ENCODE data around the gene GRK5.

The GRK5 gene

GRCh38 chr10:119442758-119443060 lies 235.3 kb downstream of the GRK5 start:
- Histone ChIP-seq H3K4me3 (no peak overlapping the region), H3K9me3 (ENCODE audit: low read depth, low read length) (no peaks in the 10 kb centered on the region), H3K9ac (ENCODE audit: insufficient read length) (no peak overlapping the region), H3K27ac (no peak overlapping the region), H3K36me3 (ENCODE audit: insufficient read depth, low read length) (no peaks in the 10 kb centered on the region)
- no peak for DNase-seq (ENCODE audit: low read depth, low spot score)
- TF ChIP-seq FOXP2 (optimal IDR thresholded peaks at IDR 0.05; ENCODE audit: control extremely low read depth, extremely low read length, insufficient read depth) (no peak), POLR2AphosphoS5 (IDR thresholded peaks at IDR 0.05; ENCODE audit: borderline replicate concordance, low read depth, low read length) (no peak), EZH2 (IDR thresholded peaks at IDR 0.05) (no peak)

GRCh38 chr10:119443441-119443840 lies 236.1 kb downstream of the GRK5 start:
- DNase-seq (ENCODE audit: low read depth, low spot score): no peak
- TF ChIP-seq FOXP2 (optimal IDR thresholded peaks at IDR 0.05; ENCODE audit: control extremely low read depth, extremely low read length, insufficient read depth): no peak
- no peak for TF ChIP-seq POLR2AphosphoS5 (IDR thresholded peaks at IDR 0.05; ENCODE audit: borderline replicate concordance, low read depth, low read length)
- no peak for TF ChIP-seq EZH2 (IDR thresholded peaks at IDR 0.05)
- no peak overlapping the region for H3K27ac ChIP-seq

GRCh38 chr10:119443970-119444660 lies 236.7 kb downstream of the GRK5 start:
- no peak for DNase-seq (ENCODE audit: low read depth, low spot score)
- H3K4me3 ChIP-seq: no peak overlapping the region
- no peak overlapping the region for H3K27ac ChIP-seq
- no peaks in the 10 kb centered on the region for H3K9me3 ChIP-seq (ENCODE audit: low read depth, low read length)
- H3K9ac ChIP-seq (ENCODE audit: insufficient read length): no peak overlapping the region
- H3K36me3 ChIP-seq (ENCODE audit: insufficient read depth, low read length): no peaks in the 10 kb centered on the region
- TF ChIP-seq POLR2AphosphoS5 (IDR thresholded peaks at IDR 0.05; ENCODE audit: borderline replicate concordance, low read depth, low read length): no peak
- no peak for TF ChIP-seq EZH2 (IDR thresholded peaks at IDR 0.05)
- no peak for TF ChIP-seq FOXP2 (optimal IDR thresholded peaks at IDR 0.05; ENCODE audit: control extremely low read depth, extremely low read length, insufficient read depth)

More at GRCh38 chr10:119443441-119443840, 236.1 kb downstream of the GRK5 start:
- Histone ChIP-seq H3K9ac (ENCODE audit: insufficient read length) (no peak overlapping the region), H3K36me3 (ENCODE audit: insufficient read depth, low read length) (no peaks in the 10 kb centered on the region), H3K4me3 (no peak overlapping the region), H3K9me3 (ENCODE audit: low read depth, low read length) (no peaks in the 10 kb centered on the region)

GRCh38 chr10:119444866-119445265 lies 237.5 kb downstream of the GRK5 start:
- no peaks in the 10 kb centered on the region for H3K9me3 ChIP-seq (ENCODE audit: low read depth, low read length)
- H3K4me3 ChIP-seq: no peak overlapping the region
- no peak for DNase-seq (ENCODE audit: low read depth, low spot score)

GRCh38 chr10:119445311-119445934 lies 238.1 kb downstream of the GRK5 start:
- no peaks in the 10 kb centered on the region for H3K9me3 ChIP-seq (ENCODE audit: low read depth, low read length)
- no peak overlapping the region for H3K27ac ChIP-seq
- H3K4me3 ChIP-seq: no peak overlapping the region
- TF ChIP-seq POLR2AphosphoS5 (IDR thresholded peaks at IDR 0.05; ENCODE audit: borderline replicate concordance, low read depth, low read length): no peak
- no peak for DNase-seq (ENCODE audit: low read depth, low spot score)
- H3K9ac ChIP-seq (ENCODE audit: insufficient read length): no peak overlapping the region
- no peaks in the 10 kb centered on the region for H3K36me3 ChIP-seq (ENCODE audit: insufficient read depth, low read length)

More at GRCh38 chr10:119444866-119445265, 237.5 kb downstream of the GRK5 start:
- TF ChIP-seq EZH2 (IDR thresholded peaks at IDR 0.05) (no peak), FOXP2 (optimal IDR thresholded peaks at IDR 0.05; ENCODE audit: control extremely low read depth, extremely low read length, insufficient read depth) (no peak), POLR2AphosphoS5 (IDR thresholded peaks at IDR 0.05; ENCODE audit: borderline replicate concordance, low read depth, low read length) (no peak)
- Histone ChIP-seq H3K9ac (ENCODE audit: insufficient read length) (no peak overlapping the region), H3K27ac (no peak overlapping the region), H3K36me3 (ENCODE audit: insufficient read depth, low read length) (no peaks in the 10 kb centered on the region)

- DNase-seq (ENCODE audit: low read depth, low spot score): no peak
These were observed 238.6 kb downstream of the GRK5 start for GRCh38 chr10:119445935-119446317.

GRCh38 chr10:119446441-119447277 lies 239.3 kb downstream of the GRK5 start:
- Histone ChIP-seq H3K4me3 (no peak overlapping the region), H3K27ac (no peak overlapping the region), H3K9me3 (ENCODE audit: low read depth, low read length) (no peaks in the 10 kb centered on the region), H3K36me3 (ENCODE audit: insufficient read depth, low read length) (no peaks in the 10 kb centered on the region), H3K9ac (ENCODE audit: insufficient read length) (no peak overlapping the region)
- DNase-seq (ENCODE audit: low read depth, low spot score): no peak
- TF ChIP-seq POLR2AphosphoS5 (IDR thresholded peaks at IDR 0.05; ENCODE audit: borderline replicate concordance, low read depth, low read length) (no peak), FOXP2 (optimal IDR thresholded peaks at IDR 0.05; ENCODE audit: control extremely low read depth, extremely low read length, insufficient read depth) (no peak), EZH2 (IDR thresholded peaks at IDR 0.05) (no peak)

More at GRCh38 chr10:119445935-119446317, 238.6 kb downstream of the GRK5 start:
- Histone ChIP-seq H3K9me3 (ENCODE audit: low read depth, low read length) (no peaks in the 10 kb centered on the region), H3K27ac (no peak overlapping the region), H3K9ac (ENCODE audit: insufficient read length) (no peak overlapping the region), H3K4me3 (no peak overlapping the region), H3K36me3 (ENCODE audit: insufficient read depth, low read length) (no peaks in the 10 kb centered on the region)
- TF ChIP-seq EZH2 (IDR thresholded peaks at IDR 0.05) (no peak), FOXP2 (optimal IDR thresholded peaks at IDR 0.05; ENCODE audit: control extremely low read depth, extremely low read length, insufficient read depth) (no peak), POLR2AphosphoS5 (IDR thresholded peaks at IDR 0.05; ENCODE audit: borderline replicate concordance, low read depth, low read length) (no peak)

GRCh38 chr10:119447421-119447820 lies 240.1 kb downstream of the GRK5 start:
- Histone ChIP-seq H3K27ac (no peak overlapping the region), H3K9ac (ENCODE audit: insufficient read length) (no peak overlapping the region), H3K36me3 (ENCODE audit: insufficient read depth, low read length) (no peaks in the 10 kb centered on the region), H3K9me3 (ENCODE audit: low read depth, low read length) (no peaks in the 10 kb centered on the region), H3K4me3 (no peak overlapping the region)
- TF ChIP-seq POLR2AphosphoS5 (IDR thresholded peaks at IDR 0.05; ENCODE audit: borderline replicate concordance, low read depth, low read length): no peak
- no peak for TF ChIP-seq FOXP2 (optimal IDR thresholded peaks at IDR 0.05; ENCODE audit: control extremely low read depth, extremely low read length, insufficient read depth)
- no peak for TF ChIP-seq EZH2 (IDR thresholded peaks at IDR 0.05)
- DNase-seq (ENCODE audit: low read depth, low spot score): no peak
